ENCODE data around the gene TEF.

TEF gene

DNA sequence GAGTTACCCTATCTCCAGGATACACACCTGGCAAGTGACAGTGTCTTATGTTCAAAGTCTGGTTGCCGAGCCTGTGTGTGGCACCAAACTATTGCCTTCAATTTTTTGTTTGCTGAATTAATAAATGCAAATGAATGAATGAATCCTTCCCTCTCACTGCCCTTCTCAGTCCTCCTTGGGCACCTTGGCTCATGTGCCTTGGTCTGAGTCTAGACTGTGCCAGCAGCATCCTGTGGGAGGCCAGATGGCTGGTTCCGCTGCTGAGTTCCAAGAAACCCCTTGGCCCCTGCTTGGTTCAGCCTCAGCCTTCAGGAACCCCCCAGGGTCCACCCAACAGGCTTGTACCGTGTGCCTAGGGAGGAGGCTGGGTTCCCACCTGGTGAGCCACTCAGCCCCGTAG, 33.8 kb downstream of the TEF start:
- TF ChIP-seq EZH2phosphoT487 (IDR thresholded peaks at IDR 0.05; ENCODE audit: low read length) (no peak), EZH2 (optimal IDR thresholded peaks at IDR 0.05; ENCODE audit: low read depth, low read length) (no peak), CTCF (IDR thresholded peaks at IDR 0.05; ENCODE audit: low read length) (no peak)
- H3F3A ChIP-seq (ENCODE audit: insufficient read depth, low read length): peaks cover 18% of the 10 kb centered on the region
- no peak overlapping the region for H2AFZ ChIP-seq (ENCODE audit: low read length)
- H3K27ac ChIP-seq (ENCODE audit: low read length): no peak overlapping the region
- peaks cover 10% of the 10 kb centered on the region for H3K4me1 ChIP-seq (ENCODE audit: low read length)
- no peak overlapping the region for H3K9ac ChIP-seq (ENCODE audit: low read length)
- no peak overlapping the region for H3K4me2 ChIP-seq (ENCODE audit: low read depth, low read length)
- H3K4me3 ChIP-seq (ENCODE audit: low read length): no peak overlapping the region
- H3K9me2 ChIP-seq (replicated peaks; ENCODE audit: insufficient read depth, low read length): no peaks in the 10 kb centered on the region
- no peak for DNase-seq
- H3K9me3 ChIP-seq (replicated peaks; ENCODE audit: insufficient read depth, low read length): no peaks in the 10 kb centered on the region
- no peaks in the 10 kb centered on the region for H4K20me1 ChIP-seq (ENCODE audit: insufficient read depth, low read length)
- no peaks in the 10 kb centered on the region for H3K27me3 ChIP-seq (replicated peaks; ENCODE audit: insufficient read depth, low read length)
- H3K79me2 ChIP-seq (ENCODE audit: low read length): peaks cover 24% of the 10 kb centered on the region
- H3K36me3 ChIP-seq (replicated peaks; ENCODE audit: insufficient read depth, low read length): no peaks in the 10 kb centered on the region

DNA sequence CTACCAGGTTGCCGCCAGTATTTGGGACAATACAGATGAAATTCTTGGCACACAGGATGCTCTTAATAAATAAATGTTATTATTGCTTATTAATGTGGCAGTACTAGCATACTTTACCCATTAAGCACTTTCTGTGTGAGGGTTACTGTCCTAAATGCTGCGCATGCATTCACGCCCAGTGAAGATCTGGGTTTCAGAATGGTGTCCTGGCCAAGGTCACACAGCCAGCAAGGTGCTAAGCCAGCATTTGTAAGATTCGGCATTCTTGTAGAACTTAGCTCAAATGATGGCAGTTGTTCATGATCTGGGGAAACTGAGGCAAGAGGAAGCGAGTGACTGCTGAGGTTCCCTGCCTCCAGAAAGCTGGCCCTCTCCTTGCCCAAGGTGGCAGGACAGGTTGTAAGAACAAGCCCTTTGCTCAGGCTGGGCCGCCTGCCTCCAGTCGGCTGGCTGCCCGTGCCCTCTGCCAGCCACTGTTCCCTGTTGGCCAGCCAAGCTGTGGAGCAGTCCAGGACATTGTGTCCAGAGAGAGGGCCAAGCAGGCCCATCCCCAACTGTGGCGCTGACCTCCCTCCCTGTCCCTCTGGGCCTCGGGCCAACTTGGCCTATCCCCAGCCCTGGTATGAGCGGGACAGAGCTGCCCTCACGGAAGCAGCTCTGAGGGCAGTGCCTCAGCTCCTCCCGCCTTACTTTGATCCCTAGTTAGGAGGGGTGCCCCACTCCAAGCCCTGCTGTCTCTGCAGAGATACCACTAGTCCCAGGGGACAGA, 36.1 kb downstream of the TEF start:
- Histone ChIP-seq H2AFZ (ENCODE audit: low read length) (no peak overlapping the region), H3K36me3 (replicated peaks; ENCODE audit: insufficient read depth, low read length) (no peaks in the 10 kb centered on the region), H3K27me3 (replicated peaks; ENCODE audit: insufficient read depth, low read length) (no peaks in the 10 kb centered on the region), H3K27ac (ENCODE audit: low read length) (no peak overlapping the region), H3F3A (ENCODE audit: insufficient read depth, low read length) (peaks cover 13% of the 10 kb centered on the region), H3K9ac (ENCODE audit: low read length) (no peak overlapping the region), H3K9me2 (replicated peaks; ENCODE audit: insufficient read depth, low read length) (no peaks in the 10 kb centered on the region), H3K9me3 (replicated peaks; ENCODE audit: insufficient read depth, low read length) (no peaks in the 10 kb centered on the region), H3K4me3 (ENCODE audit: low read length) (no peak overlapping the region), H3K4me2 (ENCODE audit: low read depth, low read length) (no peak overlapping the region), H4K20me1 (ENCODE audit: insufficient read depth, low read length) (no peaks in the 10 kb centered on the region), H3K4me1 (ENCODE audit: low read length) (0 out of 2 replicates have a peak, but pooled peaks cover 9% of the 10 kb centered on the region), H3K79me2 (ENCODE audit: low read length) (peaks cover 19% of the 10 kb centered on the region)
- no peak for TF ChIP-seq EZH2phosphoT487 (IDR thresholded peaks at IDR 0.05; ENCODE audit: low read length)
- no peak for TF ChIP-seq CTCF (IDR thresholded peaks at IDR 0.05; ENCODE audit: low read length)
- no peak for TF ChIP-seq EZH2 (optimal IDR thresholded peaks at IDR 0.05; ENCODE audit: low read depth, low read length)
- DNase-seq: no peak

DNA sequence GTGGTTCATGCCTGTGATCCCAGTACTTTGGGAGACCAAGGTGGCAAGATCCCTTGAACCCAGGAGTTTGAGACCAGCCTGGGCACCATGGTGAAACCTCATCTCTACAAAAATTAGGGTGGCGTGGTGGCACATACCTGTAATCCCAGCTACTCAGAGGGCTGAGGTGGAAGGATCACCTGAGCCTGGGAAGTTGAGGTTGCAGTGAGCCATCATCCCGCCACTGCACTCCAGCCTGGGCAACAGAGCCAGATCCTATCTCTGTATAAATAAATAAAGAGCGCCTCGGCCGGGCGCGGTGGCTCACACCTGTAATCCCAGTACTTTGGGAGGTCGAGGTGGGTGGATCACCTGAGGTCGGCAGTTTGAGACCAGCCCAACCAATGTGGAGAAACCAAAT, 37.0 kb downstream of the TEF start:
- Histone ChIP-seq H3K4me2 (ENCODE audit: low read depth, low read length) (no peak overlapping the region), H3K4me1 (ENCODE audit: low read length) (0 out of 2 replicates have a peak, but pooled peaks cover 9% of the 10 kb centered on the region), H3F3A (ENCODE audit: insufficient read depth, low read length) (peaks cover 4% of the 10 kb centered on the region), H4K20me1 (ENCODE audit: insufficient read depth, low read length) (no peaks in the 10 kb centered on the region), H3K36me3 (replicated peaks; ENCODE audit: insufficient read depth, low read length) (no peaks in the 10 kb centered on the region), H3K9ac (ENCODE audit: low read length) (no peak overlapping the region), H3K4me3 (ENCODE audit: low read length) (no peak overlapping the region), H3K9me2 (replicated peaks; ENCODE audit: insufficient read depth, low read length) (no peaks in the 10 kb centered on the region), H3K79me2 (ENCODE audit: low read length) (peaks cover 19% of the 10 kb centered on the region), H3K9me3 (replicated peaks; ENCODE audit: insufficient read depth, low read length) (no peaks in the 10 kb centered on the region), H3K27ac (ENCODE audit: low read length) (no peak overlapping the region), H2AFZ (ENCODE audit: low read length) (no peak overlapping the region), H3K27me3 (replicated peaks; ENCODE audit: insufficient read depth, low read length) (no peaks in the 10 kb centered on the region)
- TF ChIP-seq CTCF (IDR thresholded peaks at IDR 0.05; ENCODE audit: low read length) (no peak), EZH2phosphoT487 (IDR thresholded peaks at IDR 0.05; ENCODE audit: low read length) (no peak), EZH2 (optimal IDR thresholded peaks at IDR 0.05; ENCODE audit: low read depth, low read length) (no peak)
- no peak for DNase-seq

Data from MM.1S (cell line).